ENCODE data around the gene CLEC4E.

The CLEC4E gene

DNA sequence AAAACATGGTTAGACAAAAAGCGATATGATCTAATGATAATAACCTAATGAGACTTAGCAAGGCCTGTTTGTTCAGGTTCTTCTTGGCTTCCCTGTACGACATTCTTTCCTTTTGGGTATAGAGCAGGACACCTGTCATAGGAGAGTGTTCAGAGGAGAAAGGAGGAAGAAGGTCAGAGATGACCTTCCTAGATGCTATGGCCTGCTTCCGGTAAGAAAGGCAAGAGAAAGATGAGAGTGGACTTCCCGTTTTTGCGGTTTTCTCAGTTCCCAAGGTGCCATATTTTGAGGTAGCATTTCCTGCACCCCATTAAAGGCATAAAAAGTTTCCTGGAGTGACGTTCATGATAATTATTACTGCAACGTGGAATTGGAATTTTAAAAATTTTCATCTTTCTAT, 8.7 kb downstream of the CLEC4E start:
- DNase-seq (ENCODE audit: low read depth) = no peak
- H3K4me3 ChIP-seq (replicated peaks; ENCODE audit: low read depth, low read length) = no peak overlapping the region
- TF ChIP-seq, protein P1, sequence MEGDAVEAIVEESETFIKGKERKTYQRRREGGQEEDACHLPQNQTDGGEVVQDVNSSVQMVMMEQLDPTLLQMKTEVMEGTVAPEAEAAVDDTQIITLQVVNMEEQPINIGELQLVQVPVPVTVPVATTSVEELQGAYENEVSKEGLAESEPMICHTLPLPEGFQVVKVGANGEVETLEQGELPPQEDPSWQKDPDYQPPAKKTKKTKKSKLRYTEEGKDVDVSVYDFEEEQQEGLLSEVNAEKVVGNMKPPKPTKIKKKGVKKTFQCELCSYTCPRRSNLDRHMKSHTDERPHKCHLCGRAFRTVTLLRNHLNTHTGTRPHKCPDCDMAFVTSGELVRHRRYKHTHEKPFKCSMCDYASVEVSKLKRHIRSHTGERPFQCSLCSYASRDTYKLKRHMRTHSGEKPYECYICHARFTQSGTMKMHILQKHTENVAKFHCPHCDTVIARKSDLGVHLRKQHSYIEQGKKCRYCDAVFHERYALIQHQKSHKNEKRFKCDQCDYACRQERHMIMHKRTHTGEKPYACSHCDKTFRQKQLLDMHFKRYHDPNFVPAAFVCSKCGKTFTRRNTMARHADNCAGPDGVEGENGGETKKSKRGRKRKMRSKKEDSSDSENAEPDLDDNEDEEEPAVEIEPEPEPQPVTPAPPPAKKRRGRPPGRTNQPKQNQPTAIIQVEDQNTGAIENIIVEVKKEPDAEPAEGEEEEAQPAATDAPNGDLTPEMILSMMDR (IDR thresholded peaks at IDR 0.05; ENCODE audit: low read length, missing control alignments) = no peak

GRCh38 chr12:8527250-8528130, 13.2 kb downstream of the CLEC4E start:
- DNase-seq (ENCODE audit: low read depth) = no peak

DNA sequence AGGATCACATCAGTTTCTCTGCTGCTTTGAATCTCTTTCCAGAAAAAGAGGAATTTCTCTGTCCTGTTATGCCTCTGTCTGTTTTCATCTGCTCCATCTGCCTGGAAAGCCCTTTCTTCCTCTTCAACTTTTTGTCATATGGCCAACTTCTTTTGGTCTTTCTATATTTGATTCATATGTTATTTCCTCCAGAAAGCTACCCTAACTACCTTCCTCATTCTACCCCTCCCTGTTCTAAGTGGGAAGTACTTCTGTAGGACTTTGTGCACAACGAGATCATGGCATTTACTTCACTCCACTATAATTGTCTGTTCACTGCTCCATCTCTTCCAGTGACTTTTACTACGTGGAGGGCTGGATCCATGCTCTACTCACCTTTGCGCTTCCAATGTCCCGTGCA, 21.5 kb downstream of the CLEC4E start:
- no peak for DNase-seq (ENCODE audit: low read depth)
- TF ChIP-seq, protein P1 (IDR thresholded peaks at IDR 0.05; ENCODE audit: low read length, missing control alignments) = no peak
- H3K4me3 ChIP-seq (replicated peaks; ENCODE audit: low read depth, low read length) = no peak overlapping the region

More at GRCh38 chr12:8527250-8528130, 13.2 kb downstream of the CLEC4E start:
- TF ChIP-seq, protein P1 (IDR thresholded peaks at IDR 0.05; ENCODE audit: low read length, missing control alignments) = no peak
- no peak overlapping the region for H3K4me3 ChIP-seq (replicated peaks; ENCODE audit: low read depth, low read length)

DNA sequence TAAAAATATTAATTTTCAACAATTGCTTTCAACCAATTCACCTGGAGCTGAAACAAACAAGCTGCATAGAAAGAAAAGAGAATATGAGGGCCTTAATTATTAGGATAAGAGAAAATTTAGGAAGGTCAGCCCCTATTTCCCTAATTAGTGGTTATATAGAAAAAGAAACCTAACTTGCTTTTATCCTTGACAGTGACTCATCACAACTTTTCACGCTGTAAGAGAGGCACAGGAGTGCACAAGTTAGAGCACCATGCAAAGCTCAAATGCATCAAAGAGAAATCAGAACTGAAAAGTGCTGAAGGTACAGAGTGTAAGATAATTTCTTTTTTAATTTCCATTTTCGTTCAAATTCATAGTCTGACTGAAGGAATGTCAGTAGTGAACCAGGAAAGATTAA, 22.7 kb downstream of the CLEC4E start:
- TF ChIP-seq, protein P1 (IDR thresholded peaks at IDR 0.05; ENCODE audit: low read length, missing control alignments) = no peak
- DNase-seq (ENCODE audit: low read depth) = no peak
- no peak overlapping the region for H3K4me3 ChIP-seq (replicated peaks; ENCODE audit: low read depth, low read length)

DNA sequence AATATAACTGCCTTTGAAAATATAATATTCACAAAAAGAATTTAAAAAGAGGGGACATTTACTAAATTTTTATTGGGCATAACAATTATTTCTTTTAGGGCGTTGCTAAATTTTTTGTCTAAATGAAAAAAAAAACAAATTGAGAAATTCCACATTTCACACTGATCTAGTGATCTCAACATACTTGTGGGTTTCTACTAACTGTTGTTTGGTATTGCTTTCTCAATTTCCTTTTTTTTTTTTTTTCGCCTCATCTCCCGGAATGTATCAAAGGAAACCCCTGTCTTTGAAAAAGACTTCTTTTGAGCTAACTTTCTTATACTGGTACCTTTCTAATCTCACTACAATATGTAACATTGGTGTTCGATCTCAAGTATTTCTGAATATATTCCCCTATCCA, 27.4 kb downstream of the CLEC4E start, which contains the start of gene CLEC4D:
CLEC4D (plus strand) TSS at position 248 of the 400 bp plus-strand sequence. CDS start 230 bp downstream, outside the sequence.
- H3K4me3 ChIP-seq (replicated peaks; ENCODE audit: low read depth, low read length) = no peak within 1 kb of the TSS
- TF ChIP-seq, protein P1 (IDR thresholded peaks at IDR 0.05; ENCODE audit: low read length, missing control alignments) = no peak
- no peak for DNase-seq (ENCODE audit: low read depth)

DNA sequence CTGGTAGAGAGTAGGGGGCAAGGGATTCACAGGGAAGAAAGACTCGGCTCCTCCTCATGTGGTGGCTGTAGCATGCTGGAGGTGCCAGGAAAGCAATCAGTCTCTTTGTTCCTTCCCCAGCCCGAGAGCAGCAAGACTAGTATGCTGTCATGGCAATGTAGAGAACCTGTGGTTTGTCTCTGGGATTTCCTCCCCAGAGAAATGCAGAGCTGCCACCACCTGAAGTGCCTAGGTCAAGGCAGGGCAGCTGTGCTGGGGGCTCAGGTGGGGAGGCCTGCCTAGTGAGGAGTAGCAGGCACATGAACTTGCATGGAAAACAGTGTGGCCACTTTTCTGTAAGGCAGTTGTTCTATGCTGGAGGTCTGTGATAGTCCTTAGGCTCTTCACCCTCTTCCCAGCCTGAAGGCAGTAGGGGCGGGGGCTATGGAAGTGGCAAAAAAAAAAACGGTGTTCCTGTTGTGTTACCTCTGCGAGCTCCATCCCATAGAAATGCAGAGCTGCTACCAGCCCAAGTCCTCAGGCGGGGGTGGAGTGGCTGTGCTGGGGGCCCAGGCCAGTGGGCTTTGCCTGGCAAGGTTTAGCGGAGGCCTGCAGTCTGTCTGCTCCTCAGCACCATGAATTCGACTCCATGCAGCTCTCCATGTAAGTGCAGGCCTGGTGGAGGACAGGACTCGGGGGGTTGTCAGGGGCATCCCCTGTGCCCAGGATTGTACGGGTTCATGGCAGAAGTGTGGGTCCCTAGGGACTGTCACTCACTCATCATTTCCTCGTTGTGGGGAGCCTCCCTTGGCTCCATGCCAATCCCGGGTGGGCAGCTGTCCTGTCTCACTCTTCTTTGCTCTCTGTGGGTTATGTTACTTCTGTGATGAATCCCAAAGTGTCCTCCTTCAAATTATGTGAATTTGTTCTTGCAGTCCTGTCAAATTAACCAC, 31.5 kb downstream of the CLEC4E start:
- TF ChIP-seq, protein P1 (IDR thresholded peaks at IDR 0.05; ENCODE audit: low read length, missing control alignments) = no peak
- H3K4me3 ChIP-seq (replicated peaks; ENCODE audit: low read depth, low read length) = no peak overlapping the region
- DNase-seq (ENCODE audit: low read depth) = no peak
